HEK293 (cell line): ENCODE data around the gene LYL1.

Experiments used
- CTCF ChIA-PET: fragments of 350-600 bp; formaldehyde crosslinking; extraction: SDS; loops from one replicate; lab custom pipeline; 2021; ENCODE audit warnings: antibody characterized with exemption; lab: Yijun Ruan, JAX
- POLR2A ChIA-PET: fragments of 300-600 bp; formaldehyde crosslinking; extraction: SDS; loops from one replicate; lab custom pipeline; 2020; ENCODE audit warnings: antibody characterized with exemption, inconsistent platforms; lab: Yijun Ruan, JAX
- H3K27ac ChIP-seq: fragments of 200-500 bp; sonication (Bioruptor generic); 2 replicates; pipeline ENCODE4 v1.5.1; 2014; ENCODE audit warnings: low read depth, low read length, control low read depth, inconsistent platforms; ENCODE audit errors: extremely low read depth
- H3K36me3 ChIP-seq, 2 experiments: fragments of 200-500 bp in 1 of 2; sonication (Bioruptor generic) in 1 of 2; 1 replicate in 1 of 2; 2 replicates in 1 of 2; pipeline ENCODE4 v1.5.1; 2014 to 2017; ENCODE audit warnings: inconsistent platforms in 2 of 2, low read length in 2 of 2; ENCODE audit not compliant: control insufficient read depth in 2 of 2, insufficient read depth in 1 of 2
- H3K4me1 ChIP-seq: fragments of 200-500 bp; sonication (Bioruptor generic); 2 replicates; pipeline ENCODE4 v1.5.1; 2014; ENCODE audit warnings: mild to moderate bottlenecking, low read length, inconsistent platforms; ENCODE audit not compliant: control insufficient read depth, insufficient read depth
- H3K4me3 ChIP-seq: 2 replicates; pipeline ENCODE4 v1.5.1; 2011; ENCODE audit warnings: low read depth, mild to moderate bottlenecking, control low read depth, low read length, moderate library complexity
- H3K9me3 ChIP-seq: fragments of 200-500 bp; sonication (Bioruptor generic); 2 replicates; pipeline ENCODE4 v1.5.1; 2014; ENCODE audit warnings: low read depth, low read length, inconsistent platforms; ENCODE audit not compliant: control insufficient read depth, insufficient read depth
- EGR2 ChIP-seq: fragments of 450-650 bp; formaldehyde crosslinking; IDR thresholded peaks from 2 replicates; pipeline ENCODE4 v1.5.1; 2016; ENCODE audit warnings: low read depth, missing biosample characterization, missing genetic modification characterization
- SALL2 ChIP-seq: fragments of 450-650 bp; formaldehyde crosslinking; IDR thresholded peaks from 2 replicates; pipeline ENCODE4 v1.5.0; 2017; ENCODE audit warnings: missing biosample characterization, mild to moderate bottlenecking, missing genetic modification characterization, borderline replicate concordance
- SCRT1 ChIP-seq: fragments of 450-650 bp; formaldehyde crosslinking; IDR thresholded peaks from 2 replicates; pipeline ENCODE4 v1.5.1; 2016; ENCODE audit warnings: missing biosample characterization, missing genetic modification characterization, borderline replicate concordance
- SETDB1 ChIP-seq: IDR thresholded peaks from one replicate; pipeline ENCODE4 v1.6.1; 2017; ENCODE audit warnings: mild to moderate bottlenecking, low read length, moderate library complexity, mixed read lengths; ENCODE audit not compliant: insufficient read length
- TSHZ1 ChIP-seq: fragments of 450-650 bp; formaldehyde crosslinking; IDR thresholded peaks from 2 replicates; pipeline ENCODE4 v1.5.1; 2016; ENCODE audit warnings: missing biosample characterization, missing genetic modification characterization, borderline replicate concordance
- YY1 ChIP-seq: fragments of 450-650 bp; formaldehyde crosslinking; IDR thresholded peaks from 2 replicates; pipeline ENCODE4 v1.5.1; 2018; ENCODE audit warnings: missing biosample characterization, missing genetic modification characterization
- ZBTB17 ChIP-seq: fragments of 450-650 bp; formaldehyde crosslinking; IDR thresholded peaks from 2 replicates; pipeline ENCODE4 v1.5.1; 2016; ENCODE audit warnings: missing biosample characterization, missing genetic modification characterization
- ZBTB48 ChIP-seq: fragments of 450-650 bp; formaldehyde crosslinking; IDR thresholded peaks from 2 replicates; pipeline ENCODE4 v1.5.1; 2016; ENCODE audit warnings: missing biosample characterization, missing genetic modification characterization
- ZBTB6 ChIP-seq: fragments of 450-650 bp; formaldehyde crosslinking; IDR thresholded peaks from 2 replicates; pipeline ENCODE4 v1.5.1; 2017; ENCODE audit warnings: missing biosample characterization, missing genetic modification characterization
- ZNF10 ChIP-seq: fragments of 450-650 bp; formaldehyde crosslinking; IDR thresholded peaks from 2 replicates; pipeline ENCODE4 v1.5.1; 2017; ENCODE audit warnings: missing biosample characterization, missing genetic modification characterization
- ZNF132 ChIP-seq: fragments of 450-650 bp; formaldehyde crosslinking; IDR thresholded peaks from 2 replicates; pipeline ENCODE4 v1.5.1; 2017; ENCODE audit warnings: missing biosample characterization, missing genetic modification characterization, borderline replicate concordance
- ZNF146 ChIP-seq: fragments of 450-650 bp; formaldehyde crosslinking; IDR thresholded peaks from 2 replicates; pipeline ENCODE4 v1.5.1; 2016; ENCODE audit warnings: missing biosample characterization, missing genetic modification characterization
- ZNF211 ChIP-seq: fragments of 450-650 bp; formaldehyde crosslinking; IDR thresholded peaks from 2 replicates; pipeline ENCODE4 v1.5.1; 2016; ENCODE audit warnings: low read depth, missing biosample characterization, missing genetic modification characterization
- ZNF558 ChIP-seq: fragments of 450-650 bp; formaldehyde crosslinking; IDR thresholded peaks from 2 replicates; pipeline ENCODE4 v1.5.1; 2016; ENCODE audit warnings: missing biosample characterization, missing genetic modification characterization
- ZNF561 ChIP-seq: fragments of 450-650 bp; IDR thresholded peaks from 2 replicates; pipeline ENCODE4 v1.5.1; 2018; ENCODE audit warnings: missing biosample characterization, missing genetic modification characterization, borderline replicate concordance
- ZNF623 ChIP-seq: fragments of 450-650 bp; formaldehyde crosslinking; IDR thresholded peaks from 2 replicates; pipeline ENCODE4 v1.5.1; 2016; ENCODE audit warnings: missing biosample characterization, missing genetic modification characterization
- ZNF670 ChIP-seq: fragments of 450-650 bp; formaldehyde crosslinking; IDR thresholded peaks from 2 replicates; pipeline ENCODE4 v1.5.1; 2016; ENCODE audit warnings: missing biosample characterization, missing genetic modification characterization, low read depth
- ZNF830 ChIP-seq: fragments of 450-650 bp; IDR thresholded peaks from 2 replicates; pipeline ENCODE4 v1.5.0; 2018; ENCODE audit warnings: missing biosample characterization, missing genetic modification characterization, low read depth, mild to moderate bottlenecking, moderate library complexity
- TF ChIP-seq, protein P1 (sequence below): fragments of 450-650 bp; formaldehyde crosslinking; IDR thresholded peaks from 2 replicates; pipeline ENCODE4 v1.5.1; 2016; ENCODE audit warnings: missing biosample characterization, missing genetic modification characterization

The LYL1 gene

GRCh38 chr19:13115936-13116281 is 13.3 kb upstream of the LYL1 start:
- Histone ChIP-seq H3K4me1 (peaks cover 7% of the 10 kb centered on the region), H3K36me3 (peaks cover 14 to 41% of the 10 kb centered on the region in 2 experiments; a peak in 2 of 3 replicates), H3K9me3 (no peaks in the 10 kb centered on the region), H3K27ac (peak overlapping the region; percentile 56; the same call in 1 of the 2 replicates), H3K4me3 (peak overlapping the region; percentile 81)
- no peak for TF ChIP-seq ZNF211
- peak; percentile 28; the same call in 1 of the 2 replicates for TF ChIP-seq EGR2 (tag by site-specific recombination)
- ChIA-PET CTCF (interaction anchor here (1.0 to 1.5 kb wide), 4 partner anchors 21 to 97 kb away, joined by 3 to 6 read pairs (median 3); partner anchors contain the start of gene IER2), POLR2A (interaction anchor here (0.5 kb wide), 1 partner anchor 89 kb away, joined by 3 read pairs; no protein-coding TSS in a partner anchor)

DNA sequence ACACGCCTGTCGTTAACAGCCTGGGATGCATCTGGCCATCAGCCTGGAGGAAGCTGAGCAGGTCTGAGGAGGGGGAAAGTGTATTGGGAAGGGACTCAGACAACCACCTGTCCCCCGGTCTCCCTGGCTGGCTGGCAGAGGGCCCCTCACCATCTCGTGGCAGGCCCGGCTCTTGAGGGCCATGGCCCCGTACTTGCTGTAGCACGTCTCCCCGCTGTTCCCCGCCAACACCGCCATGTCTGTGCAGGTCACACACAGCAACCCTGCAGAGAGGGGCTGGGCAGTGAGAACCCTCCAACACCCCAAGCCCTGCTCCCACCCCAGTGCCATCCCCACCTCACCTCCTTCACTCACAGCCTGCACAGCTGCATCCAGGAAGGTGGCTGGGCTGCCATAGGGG is 9.9 kb upstream of the LYL1 start:
- TF ChIP-seq ZBTB6 (tag by site-specific recombination) (no peak), ZNF558 (tag by site-specific recombination) (no peak), TSHZ1 (no peak), ZNF561 (no peak), ZNF146 (no peak), ZNF10 (no peak), ZBTB48 (tag by site-specific recombination) (no peak), ZNF132 (tag by site-specific recombination) (no peak)
- TF ChIP-seq, protein P1, sequence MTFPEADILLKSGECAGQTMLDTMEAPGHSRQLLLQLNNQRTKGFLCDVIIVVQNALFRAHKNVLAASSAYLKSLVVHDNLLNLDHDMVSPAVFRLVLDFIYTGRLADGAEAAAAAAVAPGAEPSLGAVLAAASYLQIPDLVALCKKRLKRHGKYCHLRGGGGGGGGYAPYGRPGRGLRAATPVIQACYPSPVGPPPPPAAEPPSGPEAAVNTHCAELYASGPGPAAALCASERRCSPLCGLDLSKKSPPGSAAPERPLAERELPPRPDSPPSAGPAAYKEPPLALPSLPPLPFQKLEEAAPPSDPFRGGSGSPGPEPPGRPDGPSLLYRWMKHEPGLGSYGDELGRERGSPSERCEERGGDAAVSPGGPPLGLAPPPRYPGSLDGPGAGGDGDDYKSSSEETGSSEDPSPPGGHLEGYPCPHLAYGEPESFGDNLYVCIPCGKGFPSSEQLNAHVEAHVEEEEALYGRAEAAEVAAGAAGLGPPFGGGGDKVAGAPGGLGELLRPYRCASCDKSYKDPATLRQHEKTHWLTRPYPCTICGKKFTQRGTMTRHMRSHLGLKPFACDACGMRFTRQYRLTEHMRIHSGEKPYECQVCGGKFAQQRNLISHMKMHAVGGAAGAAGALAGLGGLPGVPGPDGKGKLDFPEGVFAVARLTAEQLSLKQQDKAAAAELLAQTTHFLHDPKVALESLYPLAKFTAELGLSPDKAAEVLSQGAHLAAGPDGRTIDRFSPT, result no peak
- no peak overlapping the region for H3K4me3 ChIP-seq
- H3K36me3 ChIP-seq, result peaks cover 14 to 48% of the 10 kb centered on the region in 2 experiments; a peak in 2 of 3 replicates
- H3K9me3 ChIP-seq, result no peaks in the 10 kb centered on the region
- H3K4me1 ChIP-seq, result no peaks in the 10 kb centered on the region
- CTCF ChIA-PET, result interaction anchor here (0.9 kb wide), 1 partner anchor 13 kb away, joined by 3 read pairs; no protein-coding TSS in a partner anchor
- H3K27ac ChIP-seq, result no peak overlapping the region
- POLR2A ChIA-PET, result no interaction called here

- Histone ChIP-seq H3K4me3 (no peak overlapping the region), H3K4me1 (no peaks in the 10 kb centered on the region), H3K27ac (no peak overlapping the region), H3K36me3 (peaks cover 14 to 56% of the 10 kb centered on the region in 2 experiments; a peak in 2 of 3 replicates), H3K9me3 (no peaks in the 10 kb centered on the region)
- no peak for TF ChIP-seq ZNF830 (tag by site-specific recombination)
- no peak for TF ChIP-seq ZBTB17 (tag by site-specific recombination)
- no peak for TF ChIP-seq SALL2 (tag by site-specific recombination)
- no peak for TF ChIP-seq ZNF670 (tag by site-specific recombination)
- no peak for TF ChIP-seq YY1 (tag by site-specific recombination)
- TF ChIP-seq SETDB1, result no peak
- TF ChIP-seq ZNF623 (tag by site-specific recombination), result no peak
- no peak for TF ChIP-seq ZNF558 (tag by site-specific recombination)
- TF ChIP-seq SCRT1 (tag by site-specific recombination), result no peak
- CTCF ChIA-PET, result interaction anchor here (0.6 kb wide), 1 partner anchor 144 kb away, joined by 4 read pairs; no protein-coding TSS in a partner anchor
- POLR2A ChIA-PET, result no interaction called here
These were observed 7.5 kb upstream of the LYL1 start for GRCh38 chr19:13110099-13110610.
